PFSK-1 (cell line): ENCODE measurements around the gene COMTD1.

Experiments
- FOXP2 ChIP-seq: optimal IDR thresholded peaks from 2 replicates; pipeline ENCODE3; 2011; ENCODE audit warnings: borderline replicate concordance, control low read depth, inconsistent platforms; ENCODE audit not compliant: insufficient read depth; ENCODE audit errors: extremely low read length, extremely low read depth
- POLR2AphosphoS5 ChIP-seq: IDR thresholded peaks from 2 replicates; pipeline ENCODE4 v1.6.1; 2012; ENCODE audit warnings: low read depth, mild to moderate bottlenecking, control low read depth, low read length, moderate library complexity
- REST ChIP-seq, 2 experiments: IDR thresholded peaks; 2 replicates each; pipeline versions ENCODE4 v1.6.1 to v1.8.0; 2011 to 2012; ENCODE audit warnings: low read depth in 2 of 2, low read length in 2 of 2, control low read depth in 1 of 2, inconsistent platforms in 1 of 2, mild to moderate bottlenecking in 1 of 2, moderate library complexity in 1 of 2; ENCODE audit not compliant: insufficient read depth in 1 of 2
- SIN3A ChIP-seq: IDR thresholded peaks from 2 replicates; pipeline ENCODE4 v1.6.1; 2012; ENCODE audit warnings: mild to moderate bottlenecking, low read length, moderate library complexity, borderline replicate concordance; ENCODE audit not compliant: insufficient read depth
- TAF1 ChIP-seq: IDR thresholded peaks from 2 replicates; pipeline ENCODE4 v1.6.1; 2012; ENCODE audit warnings: low read length, control low read depth, borderline replicate concordance; ENCODE audit not compliant: insufficient read depth

The COMTD1 gene

DNA sequence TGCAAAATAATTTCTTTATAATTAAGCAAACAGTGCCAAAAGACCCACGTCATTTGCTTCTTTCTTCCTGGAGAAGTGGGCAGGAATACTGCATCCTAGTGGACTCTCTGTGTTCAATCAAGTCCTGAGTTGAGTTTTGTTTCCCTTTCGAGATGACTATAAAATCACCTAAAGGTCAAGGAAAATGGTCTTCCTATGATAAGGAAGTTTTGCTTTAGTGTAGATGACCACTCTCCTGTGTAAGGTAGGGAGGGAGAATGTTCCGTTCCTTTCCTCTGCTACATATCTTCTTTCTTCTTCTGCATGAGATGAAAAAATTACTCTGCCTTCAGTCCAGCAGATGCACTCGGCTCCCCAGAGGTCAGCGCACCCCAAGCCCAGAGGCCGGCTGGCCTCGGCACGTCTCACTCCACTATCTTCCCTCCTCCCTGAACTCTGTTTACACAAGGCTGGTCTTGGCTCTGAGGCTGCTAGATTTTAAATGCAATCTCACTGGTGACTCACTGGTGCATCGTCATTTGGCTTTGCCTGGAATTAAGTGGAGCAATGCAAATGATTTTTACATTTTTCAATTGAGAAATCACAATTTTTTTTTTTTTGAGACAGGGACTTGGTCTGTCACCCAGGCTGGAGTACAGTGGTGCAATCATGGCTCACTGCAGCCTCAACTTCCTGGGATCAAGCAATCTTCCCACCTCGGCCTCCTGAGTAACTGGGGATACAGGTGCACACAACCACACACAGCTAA, 43.8 kb downstream of the COMTD1 start:
- no peak for TF ChIP-seq SIN3A
- no peak for TF ChIP-seq FOXP2
- no peak for TF ChIP-seq REST (IDR thresholded peaks at IDR 0.05; ENCODE audit: insufficient read depth in 1 of 2, low read depth in 2 of 2, low read length in 2 of 2)
- TF ChIP-seq POLR2AphosphoS5, result no peak
- no peak for TF ChIP-seq TAF1

- TF ChIP-seq FOXP2, result no peak
- TF ChIP-seq POLR2AphosphoS5, result no peak
- TF ChIP-seq SIN3A, result no peak
- no peak for TF ChIP-seq TAF1
- TF ChIP-seq REST (IDR thresholded peaks at IDR 0.05; ENCODE audit: insufficient read depth in 1 of 2, low read depth in 2 of 2, low read length in 2 of 2), result no peak
Measured at GRCh38 chr10:75189266-75190096, 46.3 kb downstream of the COMTD1 start.

- no peak for TF ChIP-seq POLR2AphosphoS5
Measured at GRCh38 chr10:75187961-75188426, 47.8 kb downstream of the COMTD1 start.

DNA sequence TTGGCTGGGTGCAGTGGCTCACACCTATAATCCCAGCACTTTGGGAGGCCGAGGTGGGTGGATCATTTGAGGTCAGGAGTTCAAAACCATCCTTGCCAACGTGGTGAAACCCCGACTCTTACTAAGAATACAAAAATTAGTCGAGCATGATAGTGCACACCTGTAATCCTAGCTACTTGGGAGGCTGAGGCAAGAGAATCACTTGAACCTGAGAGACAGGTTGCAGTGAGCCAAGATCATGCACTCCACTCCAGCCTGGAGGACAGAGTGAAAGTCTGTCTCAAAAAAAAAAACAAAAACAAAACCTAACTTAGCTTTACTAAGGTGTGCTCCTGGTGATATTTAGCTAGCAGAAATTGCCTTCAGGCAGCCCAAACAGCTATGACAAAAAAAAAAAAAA, 49.4 kb downstream of the COMTD1 start:
- TF ChIP-seq FOXP2, result no peak
- no peak for TF ChIP-seq SIN3A
- TF ChIP-seq TAF1, result no peak
- no peak for TF ChIP-seq REST (IDR thresholded peaks at IDR 0.05; ENCODE audit: insufficient read depth in 1 of 2, low read depth in 2 of 2, low read length in 2 of 2)
- TF ChIP-seq POLR2AphosphoS5, result no peak
